Measurements from ENCODE around the gene GJA4. TPM values are rescaled to one million over a fixed set of nuclear protein-coding genes. Genes with fewer than 3 reads are reported as not detected.

The GJA4 gene
- polyA plus RNA-seq, 4 donors: 17.3 to 22.6 (median 19.7) TPM

DNA sequence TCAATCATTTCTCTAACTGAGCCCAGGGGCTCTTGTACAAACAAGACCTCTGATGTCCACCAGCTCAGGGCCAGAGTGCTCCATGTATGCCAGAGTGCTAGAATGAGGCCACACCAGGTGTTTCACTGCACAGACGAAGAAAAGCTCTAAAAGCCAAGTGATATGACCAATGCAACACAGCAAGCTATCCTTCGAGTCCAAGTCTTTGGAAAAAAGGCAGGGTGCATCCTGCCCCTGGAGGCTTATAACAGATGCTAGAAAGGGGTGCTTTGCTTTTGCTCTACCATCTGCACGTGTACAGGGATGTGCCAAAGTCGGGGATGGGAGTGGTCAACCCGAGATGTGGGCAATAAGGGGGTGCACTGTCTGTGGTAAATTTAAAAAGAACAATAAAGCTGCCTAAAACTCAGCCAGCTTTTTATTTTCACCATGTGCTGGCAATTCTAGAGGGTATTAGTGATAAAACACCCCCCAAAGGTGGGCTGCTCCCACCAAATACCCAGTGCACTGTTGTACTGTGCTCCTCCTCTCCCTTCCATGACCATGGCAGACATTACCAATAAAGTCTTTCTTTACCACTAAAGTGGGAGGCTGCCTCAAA lies 34.6 kb downstream of the GJA4 start:
- DNase-seq (ENCODE audit: low read depth in 4 of 4, low spot score in 3 of 4): no peak

DNA sequence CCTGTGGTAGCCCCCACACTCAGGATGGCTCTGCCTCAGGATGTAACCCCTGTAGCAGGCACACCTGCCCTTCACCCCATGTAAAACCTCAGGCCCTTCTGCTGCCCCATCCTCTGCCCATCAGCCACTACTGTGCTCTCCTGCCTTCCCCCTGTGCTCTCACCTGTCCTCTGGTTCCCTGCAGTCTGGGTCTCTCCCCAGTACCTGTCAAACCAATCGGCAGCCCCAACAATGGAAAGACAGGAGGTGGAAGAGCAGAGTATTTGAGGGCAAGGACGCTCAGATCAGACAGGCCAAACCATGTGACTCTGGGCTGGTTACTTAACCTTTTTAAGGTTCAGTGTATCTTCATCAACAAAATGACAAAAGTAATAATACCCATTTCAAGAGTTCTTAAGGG lies 35.8 kb downstream of the GJA4 start:
- no peak for DNase-seq (ENCODE audit: low read depth in 4 of 4, low spot score in 3 of 4)

DNA sequence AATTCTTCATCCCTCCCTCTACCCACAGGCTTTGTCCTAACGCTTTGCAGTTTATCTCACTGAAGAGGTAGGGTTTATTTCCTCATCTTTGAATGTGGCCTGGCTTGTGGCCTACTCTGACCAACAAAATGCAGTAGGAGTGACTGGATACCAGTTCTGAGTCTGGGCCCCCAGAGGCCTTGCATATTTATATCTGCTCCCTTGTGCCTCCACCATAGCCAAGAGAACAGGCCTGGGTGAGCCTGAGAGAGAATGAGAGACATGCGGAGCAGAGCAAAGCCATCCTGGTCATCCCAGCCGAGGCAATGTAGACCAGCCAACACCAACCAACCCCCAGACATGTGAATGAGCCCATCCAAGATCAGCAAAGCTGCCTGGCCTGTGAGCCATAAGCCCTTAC lies 36.5 kb downstream of the GJA4 start:
- no peak for DNase-seq (ENCODE audit: low read depth in 4 of 4, low spot score in 3 of 4)

DNA sequence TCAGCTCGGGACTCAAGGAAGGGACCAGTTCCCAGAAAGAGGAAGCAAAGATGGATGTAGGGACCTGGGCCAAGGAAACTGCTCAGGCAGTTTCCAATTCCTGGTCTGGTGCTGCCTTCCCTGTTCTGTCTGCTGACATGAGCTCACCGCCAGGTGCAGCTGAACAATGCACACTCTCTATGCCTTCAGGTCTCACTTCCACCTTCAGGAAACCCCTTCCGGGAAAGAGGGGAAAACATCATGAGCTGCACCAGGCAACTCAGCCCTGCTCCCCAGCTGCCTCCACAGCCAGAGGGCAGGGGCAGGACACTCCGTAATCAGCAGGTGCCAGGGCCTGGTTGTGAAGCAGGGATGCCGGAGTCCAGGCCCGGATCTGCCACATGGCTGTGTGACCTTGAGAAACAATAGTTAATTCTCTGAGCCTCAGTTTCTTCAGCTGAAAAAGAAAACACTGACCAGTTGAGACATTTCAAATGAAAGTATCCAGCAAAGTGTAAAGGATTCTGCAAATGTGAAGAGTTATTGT lies 39.0 kb downstream of the GJA4 start:
- no peak for DNase-seq (ENCODE audit: low read depth in 4 of 4, low spot score in 3 of 4)

DNA sequence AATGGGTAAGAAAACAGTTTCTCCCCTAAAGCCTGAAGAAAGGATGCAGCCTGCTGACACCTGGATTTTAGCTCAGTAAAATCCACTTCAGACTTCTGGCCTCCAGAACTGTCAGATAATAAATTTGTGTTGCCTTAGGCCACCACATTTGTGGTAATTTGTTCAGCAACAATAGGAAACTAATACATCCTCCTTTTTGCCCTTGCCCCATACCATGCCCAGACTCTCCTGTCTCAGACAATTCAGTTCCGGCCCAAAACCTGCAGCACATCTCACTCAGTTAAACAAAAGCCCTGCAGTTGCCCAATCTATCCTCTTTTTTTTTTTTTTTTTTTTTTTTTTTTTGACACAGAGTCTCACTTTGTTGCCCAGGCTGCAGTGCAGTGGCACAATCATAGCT lies 40.9 kb downstream of the GJA4 start:
- no peak for DNase-seq (ENCODE audit: low read depth in 4 of 4, low spot score in 3 of 4)

DNA sequence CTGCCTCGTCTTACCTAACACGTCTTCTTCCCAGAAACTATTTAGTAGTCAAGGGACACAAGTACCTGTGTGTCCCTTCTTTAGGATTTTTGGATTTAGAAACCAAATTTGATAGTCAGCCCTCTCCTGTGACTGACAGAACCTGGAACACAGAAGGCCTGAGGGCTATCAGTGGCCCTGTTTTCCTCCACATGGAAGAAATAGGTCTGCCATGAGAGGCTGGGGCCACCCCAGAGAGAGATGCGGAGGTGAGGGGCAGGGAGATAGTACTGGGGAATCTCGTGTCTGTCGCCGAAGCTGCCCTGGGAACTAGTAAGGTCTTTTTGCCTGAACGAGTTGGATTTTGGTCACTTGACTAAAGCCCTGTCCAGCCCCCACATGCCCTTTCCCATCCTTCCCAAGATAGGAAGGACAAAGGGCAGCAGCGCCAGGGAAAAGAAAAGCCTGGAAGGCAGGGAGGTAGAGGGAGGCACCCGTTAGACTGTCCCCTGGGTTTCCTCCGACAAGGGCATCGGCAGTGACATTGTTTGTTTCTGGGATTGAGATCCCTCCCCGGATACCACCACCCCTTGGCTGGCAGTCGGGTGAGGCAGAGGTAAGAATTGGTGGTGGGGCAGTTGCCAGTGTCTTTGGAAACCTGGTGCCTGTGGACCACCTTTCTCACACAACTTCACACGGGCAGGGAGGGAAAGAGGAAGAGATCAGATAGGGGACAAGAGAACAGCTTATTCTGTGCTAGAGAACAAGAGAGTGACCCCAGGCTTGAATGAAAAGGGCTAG lies 46.9 kb downstream of the GJA4 start:
- DNase-seq (ENCODE audit: low read depth in 4 of 4, low spot score in 3 of 4): no peak

DNA sequence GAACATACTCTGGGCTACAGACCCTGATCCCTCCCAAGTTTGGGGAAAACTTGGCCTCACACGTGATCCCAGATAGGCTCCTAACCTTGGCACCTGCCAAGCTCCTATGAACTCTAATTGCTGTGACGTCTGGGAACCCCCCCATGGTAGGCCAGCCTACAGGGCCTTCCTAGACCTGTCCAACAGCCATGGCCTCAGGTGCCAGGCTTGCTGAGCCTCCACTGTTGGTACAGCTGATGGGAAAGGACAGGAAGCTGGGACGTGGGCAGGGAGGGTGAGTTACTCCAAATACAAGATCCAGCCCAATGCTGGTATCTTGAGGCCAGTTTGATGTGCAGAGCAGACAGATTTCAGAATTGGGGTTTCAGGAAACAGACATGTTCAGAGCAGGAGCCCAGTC lies 47.6 kb downstream of the GJA4 start:
- DNase-seq (ENCODE audit: low read depth in 4 of 4, low spot score in 3 of 4): no peak

DNA sequence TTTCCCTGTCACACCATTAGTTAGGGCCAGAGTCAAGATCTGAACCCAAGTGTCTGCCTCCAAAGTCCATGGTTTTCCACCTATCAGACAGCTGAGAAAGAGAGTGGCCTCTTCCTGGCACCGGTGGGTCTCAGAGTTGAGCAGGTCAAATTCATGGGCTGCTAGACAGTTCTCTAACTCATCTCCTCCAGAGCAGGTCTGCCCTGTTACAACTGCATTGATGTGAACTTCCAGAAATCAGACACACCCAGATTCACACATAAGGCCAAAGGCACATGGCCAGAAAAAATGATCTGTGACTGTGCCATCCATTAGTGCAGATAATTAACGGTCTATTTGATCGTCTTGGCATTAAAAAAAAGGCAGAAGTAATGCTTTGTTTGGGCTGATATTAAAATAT lies 49.3 kb downstream of the GJA4 start:
- no peak for DNase-seq (ENCODE audit: low read depth in 4 of 4, low spot score in 3 of 4)

DNA sequence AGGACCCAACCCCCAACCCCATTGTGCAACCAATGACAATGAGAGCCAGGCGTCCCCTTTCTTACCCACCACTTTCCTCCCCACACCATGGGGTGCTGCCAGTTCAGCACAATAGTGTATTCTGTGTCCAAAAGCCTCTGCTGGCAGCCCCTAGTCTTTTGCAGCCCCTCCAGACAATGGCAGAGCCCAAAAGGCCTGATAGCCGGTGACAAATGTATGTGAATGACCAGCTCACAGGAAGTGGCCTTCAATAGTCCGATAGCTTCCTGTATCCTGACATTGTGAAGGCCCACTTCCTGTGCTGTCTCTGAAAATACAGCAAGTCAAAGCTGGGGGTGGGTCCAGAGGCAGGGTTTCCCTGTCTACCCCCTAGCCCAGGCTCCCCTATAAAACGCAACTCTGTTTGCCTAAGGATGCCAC lies 50.2 kb downstream of the GJA4 start:
- no peak for DNase-seq (ENCODE audit: low read depth in 4 of 4, low spot score in 3 of 4)

DNA sequence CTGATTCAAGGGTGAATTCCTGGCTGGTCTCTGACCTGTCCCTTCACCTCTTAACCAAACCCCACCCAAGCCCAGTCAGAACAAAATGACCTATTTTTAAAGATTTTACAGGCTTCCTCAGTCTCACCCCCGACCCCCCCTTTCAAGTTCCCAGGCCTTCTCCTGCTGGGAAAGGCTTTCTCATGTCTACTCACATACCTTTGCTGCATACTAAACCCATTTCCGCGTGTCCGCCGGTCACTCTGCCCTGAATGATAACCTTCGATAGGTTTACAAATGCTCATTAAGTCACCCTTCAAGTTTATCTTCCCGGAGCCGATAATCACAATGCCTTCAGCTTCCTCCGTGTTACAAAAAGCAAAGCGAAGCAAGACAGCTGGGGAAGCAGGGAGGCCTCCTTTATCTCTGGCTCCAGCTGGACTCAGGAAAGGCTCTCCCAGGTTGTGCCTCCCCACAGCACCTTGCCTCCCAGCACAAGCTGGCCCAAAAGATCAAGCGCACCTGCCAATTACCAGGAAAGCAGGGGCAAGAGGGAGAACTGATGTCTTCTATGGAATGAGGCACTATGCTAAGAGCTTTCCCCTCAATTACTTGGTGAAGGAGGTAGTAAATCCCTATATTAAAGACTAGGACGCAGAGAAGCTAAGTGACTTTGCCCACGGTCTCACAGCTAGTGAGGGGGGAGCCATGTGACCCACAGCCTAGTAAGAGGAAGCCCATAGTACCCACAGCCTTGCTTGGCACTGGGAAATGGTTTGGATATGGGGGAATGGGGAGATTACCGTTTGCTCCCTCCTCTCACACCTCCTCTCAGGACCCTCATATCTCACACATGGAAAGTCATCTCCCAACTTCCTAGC lies 50.8 kb downstream of the GJA4 start:
- DNase-seq (ENCODE audit: low read depth in 4 of 4, low spot score in 3 of 4): no peak

DNA sequence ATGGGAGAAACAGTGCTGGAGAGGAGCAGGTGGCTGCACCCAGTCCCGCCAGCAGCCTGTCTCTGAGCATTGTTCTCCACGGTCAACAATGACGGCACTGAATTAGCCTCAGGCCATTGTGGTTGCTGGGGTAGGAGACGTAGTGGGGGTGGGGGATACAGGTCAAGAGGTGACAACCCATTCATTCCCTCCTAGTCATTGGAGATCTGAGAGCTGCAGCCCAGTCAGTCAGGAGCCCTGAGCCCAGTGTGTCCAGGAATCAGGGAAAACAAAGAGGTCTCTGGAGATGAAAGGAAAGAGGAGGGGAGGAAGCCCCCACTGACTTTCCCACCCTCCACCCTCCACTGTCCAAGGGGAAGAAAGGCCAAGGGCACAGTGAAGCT lies 51.4 kb downstream of the GJA4 start:
- DNase-seq (ENCODE audit: low read depth in 4 of 4, low spot score in 3 of 4): no peak

Other genes with a start within 250 kb of the GJA4 start
- gene GJB5, start 38.0 kb upstream of the GJA4 start, polyA plus RNA-seq (ENCODE audit: insufficient read length in 4 of 4): under 1 TPM in 3 of 4 donors, not detected in 1; 0.19 to 0.54 (median 0.31) TPM
- under 1 TPM in 2 of 4 donors, not detected in 2; 0.13 to 0.18 TPM for gene GJB4, start 33.3 kb upstream of the GJA4 start, polyA plus RNA-seq (ENCODE audit: insufficient read length in 4 of 4)
- under 1 TPM; 0.18 to 0.57 (median 0.24) TPM for gene GJB3, start 11.8 kb upstream of the GJA4 start, polyA plus RNA-seq (ENCODE audit: insufficient read length in 4 of 4)
- 10 to 100 TPM; 29.9 to 39.0 (median 34.9) TPM for gene SMIM12, start 66.8 kb downstream of the GJA4 start, polyA plus RNA-seq (ENCODE audit: insufficient read length in 4 of 4)
- gene DLGAP3, start 136.7 kb downstream of the GJA4 start, polyA plus RNA-seq (ENCODE audit: insufficient read length in 4 of 4): 1 to 10 TPM; 2.0 to 3.0 (median 2.4) TPM
- gene TMEM35B, start 192.3 kb downstream of the GJA4 start, polyA plus RNA-seq (ENCODE audit: insufficient read length in 4 of 4): 10 to 100 TPM; 34.1 to 38.4 (median 34.9) TPM
- 10 to 100 TPM; 15.9 to 24.4 (median 20.3) TPM for gene ZMYM6, start 238.9 kb downstream of the GJA4 start, polyA plus RNA-seq (ENCODE audit: insufficient read length in 4 of 4)